Measurements from ENCODE around the gene PTTG1IP.
"Not testable (repeated sequence)": the region's sequence is repeated elsewhere in the genome, so short reads cannot be mapped to it uniquely, and the experiment has no call there.

Gene PTTG1IP

DNA sequence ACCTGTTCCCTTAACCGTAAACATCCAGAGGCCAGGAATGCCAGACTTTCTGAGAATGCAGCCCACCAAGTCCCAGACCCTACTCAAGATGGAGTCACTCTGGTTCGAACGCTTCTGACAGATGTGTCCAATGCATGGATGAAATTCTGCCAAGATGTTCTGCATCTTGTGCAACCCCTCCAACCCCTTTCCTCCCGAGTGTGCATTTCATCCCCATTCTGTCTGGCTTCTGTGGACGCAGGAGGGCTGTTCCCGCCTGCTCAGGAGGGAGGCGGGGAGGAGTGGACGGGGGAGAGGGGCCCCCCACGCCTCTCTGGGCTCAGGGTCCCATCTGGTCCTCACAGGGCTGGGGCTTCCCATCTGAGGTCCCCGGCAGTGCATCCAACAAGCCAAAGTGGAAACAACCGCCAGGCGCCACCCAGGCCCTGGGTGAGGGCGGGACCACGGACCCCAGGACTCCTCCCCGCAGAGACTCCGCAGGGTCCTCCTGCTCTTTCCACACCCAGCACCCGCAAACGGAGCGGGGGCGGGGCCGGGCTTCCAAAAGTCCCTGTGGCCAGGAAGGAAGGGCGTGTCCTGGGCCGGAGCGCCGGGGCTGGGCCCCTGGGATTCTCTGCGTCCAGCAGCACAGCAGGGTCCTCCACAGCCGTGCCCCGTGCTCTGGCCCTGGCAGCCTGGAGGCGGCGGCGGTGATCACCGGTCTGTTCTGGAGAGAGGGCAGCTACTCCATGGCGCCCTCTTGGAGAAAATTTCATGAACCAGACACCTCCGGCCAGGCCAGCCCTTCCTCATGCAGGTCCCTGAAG, 27.9 kb downstream of the PTTG1IP start:
- DNase-seq (ENCODE audit: low spot score), result peak; percentile 44

DNA sequence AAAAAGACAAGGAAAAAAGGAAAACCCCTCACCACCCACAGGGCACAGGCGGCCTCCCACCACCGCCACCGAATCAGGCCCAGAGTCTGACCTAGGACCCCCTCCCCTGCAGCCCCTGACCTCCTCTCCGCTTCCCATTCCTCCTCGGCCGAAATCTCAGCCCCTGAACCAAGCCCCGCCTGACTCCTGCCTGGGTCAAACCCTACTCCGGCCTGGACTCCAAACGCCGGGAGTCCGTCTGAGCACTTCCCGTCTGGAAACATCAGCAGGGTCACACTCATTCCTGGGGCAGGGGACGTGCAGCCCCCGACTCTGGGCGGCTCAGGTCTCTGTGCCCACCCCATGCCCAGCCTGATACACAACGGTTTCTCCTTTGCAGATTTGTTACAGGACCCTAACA, 29.2 kb downstream of the PTTG1IP start:
- no peak for DNase-seq (ENCODE audit: low spot score)

DNA sequence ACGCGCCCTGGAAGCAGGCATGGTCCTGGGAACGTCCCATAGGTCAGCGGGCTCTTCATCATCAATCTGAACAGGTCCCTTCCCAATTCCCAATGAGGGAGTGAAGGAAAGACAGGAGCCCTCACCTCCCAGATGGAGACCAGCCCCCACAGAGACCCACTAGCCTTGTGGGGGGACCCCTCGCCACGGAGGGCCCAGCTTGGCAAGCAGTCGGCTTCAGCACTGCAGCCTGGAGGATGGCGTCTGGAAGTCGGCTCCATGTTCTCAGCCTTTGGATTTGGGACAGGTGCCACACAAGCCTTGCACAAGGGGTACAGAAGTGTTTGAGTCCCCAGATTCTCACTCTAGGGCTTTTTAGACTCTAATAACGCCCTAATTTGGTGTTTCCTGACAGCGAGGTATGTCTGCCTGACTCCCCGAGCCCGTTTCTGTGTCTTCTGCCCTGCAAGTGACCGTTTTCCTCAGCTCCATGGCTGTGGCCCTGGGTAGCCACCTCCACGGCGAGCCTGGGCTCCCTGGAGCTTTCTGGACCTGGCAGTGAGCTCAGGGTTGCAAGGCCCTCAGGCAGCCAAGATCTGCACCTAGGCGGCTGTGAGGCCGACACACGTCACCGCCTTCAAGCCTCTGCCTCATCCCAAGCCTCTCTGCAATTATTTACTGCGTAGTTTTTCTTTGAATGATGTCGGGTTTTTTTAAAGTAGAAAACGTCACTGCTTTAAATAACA, 30.6 kb downstream of the PTTG1IP start:
- DNase-seq (ENCODE audit: low spot score), result no peak

DNA sequence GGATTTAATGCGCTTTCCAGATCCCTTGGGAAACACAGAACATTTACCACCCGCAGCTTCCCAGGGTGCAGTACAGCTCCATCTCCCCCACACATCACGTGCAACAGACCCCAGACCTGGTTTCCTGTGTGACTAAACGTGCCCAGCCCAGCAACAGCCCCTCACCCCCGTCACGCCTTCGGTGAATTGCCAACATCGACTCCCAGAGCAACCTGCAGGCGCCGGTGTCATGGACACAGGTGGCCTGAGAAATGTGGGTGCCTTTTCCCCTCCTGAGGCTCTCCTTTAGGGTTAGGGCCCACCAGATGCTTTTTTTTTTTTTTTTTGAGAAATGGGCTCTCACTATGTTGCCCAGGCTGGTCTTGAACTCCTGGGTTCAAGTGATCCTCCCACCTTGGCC, 31.4 kb downstream of the PTTG1IP start:
- no peak for DNase-seq (ENCODE audit: low spot score)

DNA sequence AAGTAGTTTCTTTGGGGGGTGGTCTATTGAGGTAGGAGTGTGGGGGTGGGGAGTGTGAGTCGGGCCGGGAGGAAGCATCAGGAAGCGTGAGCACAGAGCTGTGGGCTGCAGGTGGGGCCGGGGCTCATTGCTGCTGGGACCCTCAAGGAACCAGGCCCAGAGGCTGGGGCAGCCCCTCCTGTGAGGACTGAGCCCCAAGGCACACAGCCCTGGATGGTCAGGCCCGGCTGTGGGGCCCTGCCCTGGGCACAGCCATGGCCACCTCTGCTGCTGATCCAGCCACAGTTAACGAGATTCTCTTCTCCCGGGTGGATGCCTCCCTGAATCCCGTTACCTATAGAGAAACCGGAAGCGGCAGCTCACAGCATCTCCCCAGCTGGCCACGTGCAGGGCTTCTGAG, 32.7 kb downstream of the PTTG1IP start:
- no peak for DNase-seq (ENCODE audit: low spot score)

DNA sequence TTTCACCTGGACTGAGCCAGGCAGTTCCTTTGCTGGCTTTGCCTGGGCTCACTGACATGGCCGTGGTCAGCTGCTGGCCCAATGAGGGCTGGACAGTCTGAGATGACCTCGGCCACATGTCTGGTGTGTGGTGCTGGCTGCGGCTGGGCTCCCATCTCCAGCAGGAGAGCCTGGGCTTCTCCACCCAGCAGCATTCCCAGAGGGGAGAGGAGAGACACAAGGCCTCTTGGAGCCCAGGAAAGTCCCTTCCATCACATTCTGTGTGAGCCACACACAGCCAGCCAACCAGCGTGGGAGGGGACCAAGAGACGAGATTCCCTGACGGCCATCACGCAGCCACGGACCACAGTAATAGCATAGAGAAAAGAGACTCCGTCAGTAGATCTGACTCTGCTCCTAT, 34.5 kb downstream of the PTTG1IP start:
- no peak for DNase-seq (ENCODE audit: low spot score)

DNA sequence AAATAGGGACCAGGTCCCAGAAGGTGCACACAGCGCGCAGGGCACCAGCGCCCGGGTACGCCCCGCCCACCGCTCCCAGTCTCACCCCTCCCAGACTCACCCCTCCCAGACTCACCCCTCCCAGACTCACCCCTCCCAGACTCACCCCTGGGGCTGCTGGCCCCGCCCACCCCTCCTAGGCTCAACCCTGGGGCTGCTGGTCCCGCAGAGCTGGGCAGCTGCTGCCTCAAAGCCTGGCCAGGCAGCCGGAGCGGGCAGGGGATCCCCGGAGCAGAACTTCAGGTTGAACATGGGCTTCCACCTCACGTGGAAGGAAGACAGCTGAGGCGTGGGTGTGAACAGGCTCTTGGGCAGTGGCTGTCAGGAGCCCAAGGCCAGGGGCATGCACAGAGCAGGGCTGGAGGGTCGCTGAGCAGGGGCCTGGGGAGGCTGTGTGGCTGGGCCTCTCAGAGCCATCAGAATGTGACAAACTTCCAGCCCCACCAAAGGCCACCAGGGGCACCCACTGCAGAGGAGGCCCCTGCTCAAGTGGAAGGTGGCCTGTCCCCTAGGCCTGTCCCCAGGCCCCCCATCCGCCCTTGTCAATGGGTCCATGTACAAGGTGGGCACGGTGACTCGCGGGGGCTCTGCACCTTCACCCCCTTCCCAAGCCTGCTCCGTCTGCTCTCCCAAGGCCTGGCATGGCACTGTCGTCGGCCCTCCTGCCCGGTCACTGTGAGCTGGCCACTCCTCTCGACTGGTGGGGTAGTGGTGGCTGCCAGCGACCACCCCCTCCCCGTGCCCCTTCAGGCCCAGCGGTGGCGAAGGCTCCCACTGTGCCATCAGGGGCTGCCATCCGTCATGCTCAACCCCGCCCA, 35.2 kb downstream of the PTTG1IP start:
- DNase-seq (ENCODE audit: low spot score), result no peak

DNA sequence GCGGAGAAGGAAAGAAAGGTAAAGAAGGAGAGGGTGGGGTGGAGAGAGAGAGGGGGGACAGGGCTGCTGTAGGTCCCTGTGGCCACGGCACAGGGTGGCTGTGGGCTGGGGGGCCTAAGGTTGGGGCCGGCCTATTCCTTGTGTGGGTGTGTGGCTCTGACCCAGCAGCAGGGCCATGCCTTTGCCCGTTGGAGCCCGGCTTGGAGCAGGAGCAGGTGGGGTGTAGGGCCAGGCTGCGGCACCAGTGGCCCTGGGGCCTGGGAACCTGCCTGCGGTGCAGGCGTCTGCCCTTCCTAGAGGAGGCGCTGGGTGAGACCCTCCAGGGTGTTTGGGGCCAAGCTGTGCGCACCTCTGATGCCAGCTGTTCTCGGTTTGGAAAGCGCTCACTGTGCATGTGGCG, 36.0 kb downstream of the PTTG1IP start:
- no peak for DNase-seq (ENCODE audit: low spot score)

DNA sequence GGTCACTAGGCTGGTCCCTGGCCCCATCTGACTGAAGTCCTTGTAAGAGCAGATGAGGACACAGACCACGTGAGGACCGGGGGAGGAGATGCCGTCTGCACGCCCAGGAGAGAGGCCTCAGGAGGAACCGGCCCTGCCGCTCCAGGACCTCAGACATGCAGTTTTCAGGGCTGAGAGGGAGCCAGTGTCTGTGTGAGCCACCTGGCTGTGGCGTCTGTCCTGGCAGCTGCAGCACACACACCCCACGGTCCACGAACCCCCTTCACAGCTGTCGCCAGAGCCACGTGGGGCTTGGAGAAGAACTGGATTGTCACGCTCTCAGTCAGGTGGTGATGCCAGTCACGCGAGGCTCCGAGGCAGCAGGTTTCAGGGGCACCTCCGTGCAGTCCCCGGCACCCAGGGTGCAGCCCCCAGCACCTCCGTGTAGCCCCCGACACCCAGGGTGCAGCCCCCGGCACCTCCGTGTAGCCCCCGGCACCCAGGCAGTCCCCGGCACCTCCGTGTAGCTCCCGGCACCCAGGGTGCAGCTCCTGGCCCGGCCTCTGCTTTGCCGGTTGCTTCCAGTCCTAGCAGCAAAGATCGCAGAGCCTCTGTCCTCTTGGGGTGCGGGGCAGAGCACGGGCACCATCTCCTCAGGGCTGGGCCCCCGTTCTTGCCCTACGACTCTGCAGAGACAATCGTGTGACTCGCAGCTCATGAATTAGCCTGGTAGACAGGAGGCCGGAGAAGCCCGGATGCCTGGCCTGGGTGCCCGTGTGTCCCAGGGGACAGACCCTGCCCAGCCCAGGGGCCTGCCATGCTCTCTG, 36.6 kb downstream of the PTTG1IP start:
- DNase-seq (ENCODE audit: low spot score), result no peak

DNA sequence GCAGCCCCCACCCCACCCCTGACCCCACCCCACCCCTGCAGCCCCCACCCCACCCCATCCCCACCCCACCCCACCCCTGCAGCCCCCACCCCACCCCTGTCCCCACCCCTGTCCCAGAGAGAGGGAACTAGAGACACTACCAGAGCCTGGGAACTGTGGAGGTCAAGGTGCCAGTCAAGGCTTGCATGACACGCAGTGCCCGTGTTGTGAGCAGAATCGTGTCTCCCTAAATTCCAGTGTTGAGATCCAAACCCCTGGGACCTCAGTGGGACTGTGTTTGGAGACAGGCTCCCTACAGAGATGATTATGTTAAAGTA, 37.2 kb downstream of the PTTG1IP start:
- DNase-seq (ENCODE audit: low spot score), result no peak

DNA sequence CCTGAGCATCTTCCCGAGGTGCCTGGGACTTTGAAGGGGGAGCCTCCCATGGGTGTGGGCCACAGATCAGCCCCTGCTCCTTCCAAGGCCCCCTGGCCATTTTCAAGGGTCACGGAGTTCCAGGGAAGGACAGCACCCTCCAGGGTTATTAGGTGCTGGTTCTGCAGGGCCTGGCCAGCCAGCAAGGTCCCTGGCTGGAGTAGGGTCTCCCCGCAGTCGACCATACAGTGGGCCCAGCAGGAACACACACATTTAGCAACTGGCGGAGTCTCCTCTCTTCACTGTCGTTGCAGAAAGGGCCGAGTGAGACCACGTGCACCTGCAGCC, 37.9 kb downstream of the PTTG1IP start:
- no peak for DNase-seq (ENCODE audit: low spot score)

DNA sequence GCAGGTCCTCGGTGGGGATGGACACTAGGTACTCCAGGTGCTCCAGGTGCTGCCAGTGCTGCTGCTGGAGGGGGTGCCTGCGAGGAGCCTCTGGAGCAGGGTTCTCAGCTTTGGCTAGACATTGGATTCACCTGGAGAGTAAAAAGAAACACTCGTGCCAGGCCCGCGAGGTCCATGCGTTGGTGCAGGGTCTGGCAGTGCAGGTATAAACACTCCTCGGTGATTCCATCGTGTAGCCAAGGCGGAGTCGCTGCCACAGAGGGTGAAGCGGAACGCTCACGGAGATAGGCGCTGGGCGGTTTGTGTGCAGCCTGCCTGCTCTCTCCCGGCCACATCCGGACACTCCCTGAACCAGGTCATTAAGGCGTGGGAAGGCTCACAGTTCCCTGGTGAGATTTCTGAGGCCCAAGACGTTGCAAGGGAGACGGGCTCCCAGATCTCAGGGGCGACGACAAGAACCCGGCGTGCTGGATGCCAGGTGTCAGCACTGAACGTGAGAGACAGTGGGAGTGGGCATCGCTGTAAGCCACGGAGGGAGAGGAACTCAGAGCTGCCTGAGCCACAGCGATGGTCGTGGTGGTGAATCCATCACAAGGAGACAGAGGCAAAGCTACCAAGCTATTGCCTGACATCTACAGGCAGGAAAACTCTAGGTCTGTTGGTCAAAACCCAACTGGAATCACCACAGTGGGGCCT, 38.4 kb downstream of the PTTG1IP start:
- no peak for DNase-seq (ENCODE audit: low spot score)

DNA sequence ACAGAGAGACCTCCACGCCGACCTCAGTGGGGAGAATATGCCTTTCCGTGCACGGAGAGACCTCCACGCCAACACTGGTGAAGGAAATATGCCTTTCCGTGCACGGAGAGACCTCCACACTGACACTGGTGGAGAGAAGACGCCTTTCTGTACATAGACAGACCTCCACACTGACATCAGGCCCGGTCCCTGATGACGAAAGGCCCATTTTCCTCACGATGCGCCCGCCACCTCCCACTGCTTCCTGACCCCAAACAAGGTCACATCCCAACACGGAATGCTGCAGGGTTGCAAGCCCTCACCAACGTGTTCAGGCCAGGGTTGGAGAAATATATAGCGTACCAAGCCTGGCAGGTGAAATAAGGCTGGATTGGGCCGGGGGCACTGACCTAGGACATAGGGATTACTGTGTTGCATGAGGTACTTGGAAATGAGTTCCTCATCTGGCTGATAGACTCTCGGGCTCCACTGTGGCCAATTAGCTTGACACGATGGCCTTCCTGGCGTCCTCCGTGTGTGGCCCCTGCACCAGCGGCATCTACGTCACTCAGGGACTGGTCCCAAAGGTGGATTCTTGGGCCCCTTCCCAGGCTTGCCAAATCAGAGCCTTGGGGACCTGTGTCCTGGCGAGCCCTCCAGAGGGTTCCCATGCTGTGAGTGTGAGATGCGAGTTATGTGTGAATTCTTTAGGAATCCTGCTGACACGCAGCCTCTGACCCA, 39.1 kb downstream of the PTTG1IP start:
- DNase-seq (ENCODE audit: low spot score), result no peak

DNA sequence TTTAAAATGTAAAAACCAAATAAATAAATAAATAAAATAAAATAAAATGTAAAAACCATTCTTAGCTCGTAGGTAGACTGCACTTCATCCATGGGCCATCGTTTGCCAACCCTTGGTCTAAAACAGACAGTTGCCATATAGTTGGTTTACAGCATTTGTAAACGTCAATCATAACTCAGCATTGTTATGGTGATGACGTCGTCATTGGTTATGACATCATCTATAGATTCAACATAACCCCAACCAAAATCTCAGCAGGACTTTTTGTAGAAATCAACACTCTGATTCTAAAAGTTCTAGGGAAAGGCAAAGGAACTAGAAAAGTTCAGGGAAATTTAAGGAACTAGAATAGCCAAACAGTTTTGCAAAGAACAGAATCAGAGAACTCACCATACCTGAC, 39.8 kb downstream of the PTTG1IP start:
- no peak for DNase-seq (ENCODE audit: low spot score)

DNA sequence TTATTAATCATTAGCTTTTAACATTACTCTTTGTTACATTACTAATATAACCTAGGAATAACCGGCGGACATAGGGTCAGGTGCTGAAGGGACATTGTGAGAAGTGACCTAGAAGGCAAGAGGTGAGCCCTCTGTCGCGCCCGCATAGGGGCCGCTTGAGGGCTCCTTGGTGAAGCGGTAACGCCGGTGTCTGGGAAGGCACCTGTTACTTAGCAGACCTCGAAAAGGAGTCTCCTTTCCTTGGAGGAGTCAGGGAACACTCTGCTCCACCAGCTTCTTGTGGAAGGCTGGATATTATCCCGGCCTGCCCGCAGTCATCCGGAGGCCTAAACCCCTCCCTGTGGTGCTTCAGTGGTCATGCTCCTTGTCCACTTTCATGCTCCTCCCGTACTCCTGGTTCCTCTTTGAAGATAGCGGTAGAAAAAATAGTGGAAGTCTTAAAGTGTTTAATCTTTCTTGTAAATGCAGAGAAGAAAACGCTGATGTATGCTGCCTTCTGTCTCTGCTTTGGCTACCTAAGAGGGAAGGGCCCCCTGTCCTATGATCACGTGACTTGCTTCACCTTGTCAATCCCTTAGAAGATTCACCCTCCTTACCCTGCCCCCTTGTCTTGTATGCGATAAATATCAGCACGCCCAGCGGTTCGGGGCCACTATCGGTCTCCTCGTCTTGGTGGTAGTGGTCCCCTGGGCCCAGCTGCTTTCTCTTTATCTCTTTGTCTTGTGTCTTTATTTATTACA, 40.8 kb downstream of the PTTG1IP start:
- DNase-seq (ENCODE audit: low spot score), result not testable (repeated sequence)

DNA sequence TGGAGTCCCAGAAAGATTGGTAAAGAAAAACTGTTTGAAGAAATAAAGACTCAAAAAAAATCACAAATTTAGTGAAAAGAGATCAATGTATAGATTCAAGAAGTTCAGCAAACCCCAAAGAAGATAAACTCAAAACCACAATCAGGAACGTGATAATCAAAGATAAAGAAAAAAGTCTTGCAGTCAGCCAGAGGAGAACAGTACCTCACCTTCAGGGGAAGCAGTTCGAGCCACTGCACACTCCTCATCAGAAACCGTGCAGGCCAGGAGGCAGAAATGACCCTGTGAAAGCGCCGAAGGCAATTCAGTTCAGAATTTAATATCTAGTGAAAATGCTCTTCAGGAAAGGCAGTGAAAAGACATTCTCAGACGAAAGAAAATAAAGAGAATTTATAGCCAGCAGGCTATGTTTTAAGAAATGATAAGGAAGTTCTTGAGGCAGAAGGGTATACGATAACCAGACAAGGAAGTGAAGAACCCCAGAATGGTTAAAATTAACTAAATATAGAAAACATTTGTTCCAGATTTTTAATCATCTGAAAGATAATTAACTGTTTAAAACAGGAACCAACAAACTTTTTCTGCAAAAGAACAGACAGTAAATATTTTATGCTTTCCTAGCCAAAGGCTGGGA, 42.1 kb downstream of the PTTG1IP start:
- no peak for DNase-seq (ENCODE audit: low spot score)

DNA sequence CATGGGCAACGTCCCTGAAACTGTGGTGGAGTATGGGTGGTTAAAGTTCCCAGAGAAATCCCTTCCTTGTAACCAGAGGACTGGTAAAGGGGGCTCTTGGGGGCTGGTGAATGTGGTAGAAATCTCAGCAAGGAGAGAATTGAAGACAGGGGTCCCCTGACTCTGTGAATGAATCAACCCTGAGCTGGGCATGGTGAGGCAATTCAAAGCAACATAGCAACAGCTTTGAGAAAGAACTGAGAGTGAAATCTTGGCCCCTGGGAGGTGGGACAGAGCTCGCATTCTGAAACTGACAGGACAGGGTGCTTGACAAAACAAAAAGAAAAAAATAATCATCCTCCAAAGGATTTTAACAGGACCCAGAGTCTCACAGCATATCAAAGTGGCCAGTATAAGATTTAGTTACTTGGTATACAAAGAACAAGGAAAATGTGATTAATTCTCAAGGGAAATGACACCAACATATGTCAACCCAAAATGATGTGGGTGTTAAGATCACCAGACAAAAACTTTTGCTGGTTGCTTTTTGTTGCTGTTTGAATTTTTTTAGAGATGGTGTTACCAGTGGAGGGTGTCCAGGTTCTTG, 43.9 kb downstream of the PTTG1IP start:
- no peak for DNase-seq (ENCODE audit: low spot score)

DNA sequence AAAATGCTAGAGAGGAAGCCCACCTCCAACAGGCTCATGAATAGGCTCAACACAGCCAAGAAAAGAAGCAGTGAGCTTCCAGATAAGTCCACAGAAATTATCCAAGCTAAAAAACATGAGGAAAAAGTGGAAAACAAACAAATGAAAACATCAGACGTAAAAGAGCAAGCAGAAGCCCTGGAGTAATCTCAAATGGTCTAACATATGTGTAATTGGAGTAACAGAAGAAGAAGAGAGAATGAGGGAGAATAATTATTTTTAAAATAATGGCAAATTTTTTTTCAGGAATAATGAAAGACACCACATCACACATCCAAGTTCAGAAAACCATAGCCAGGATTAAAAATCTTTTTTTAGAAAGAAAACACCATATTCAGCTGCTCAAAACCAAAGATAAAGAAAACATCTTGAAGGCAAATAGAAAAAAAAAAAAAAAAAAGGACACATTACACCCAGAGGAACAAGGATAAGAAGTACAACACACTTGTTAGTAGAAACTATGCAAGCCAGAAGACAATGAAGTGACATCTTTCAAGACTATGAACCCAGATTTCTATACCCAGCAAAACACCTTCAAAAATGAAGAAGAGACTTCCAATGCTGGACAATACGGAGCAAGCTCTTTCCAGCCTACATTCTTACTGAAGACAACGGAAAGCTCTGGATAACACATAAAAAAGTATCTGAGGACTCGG, 45.0 kb downstream of the PTTG1IP start:
- no peak for DNase-seq (ENCODE audit: low spot score)
